SKM-1 (cell line): ENCODE measurements around the gene IRGM.

Experiments
- DNase-seq: peaks from one replicate; lab custom pipeline; 2025; ENCODE audit not compliant: unreplicated experiment; lab: John Stamatoyannopoulos, UW

Gene IRGM

GRCh38 chr5:150895431-150896428, 49.4 kb downstream of the IRGM start:
- DNase-seq, result no peak
